NAMALWA (cell line): ENCODE data around the gene SGMS1.
"Not testable (repeated sequence)": the region's sequence is repeated elsewhere in the genome, so short reads cannot be mapped to it uniquely, and the experiment has no call there.

Experiments
- DNase-seq: peaks from one replicate; pipeline ENCODE4 v3.0.0-alpha.2; 2015; ENCODE audit warnings: low spot score

SGMS1 gene

GRCh38 chr10:50508315-50509051, 115.3 kb downstream of the SGMS1 start:
- DNase-seq = no peak

- no peak for DNase-seq
Observed at GRCh38 chr10:50506861-50507573, 116.7 kb downstream of the SGMS1 start.

GRCh38 chr10:50504389-50504788, 119.4 kb downstream of the SGMS1 start:
- DNase-seq = no peak

- DNase-seq = no peak
Observed at GRCh38 chr10:50503661-50504320, 120.0 kb downstream of the SGMS1 start.

GRCh38 chr10:50503156-50503555, 120.6 kb downstream of the SGMS1 start:
- DNase-seq = not testable (repeated sequence)

- no peak for DNase-seq
Observed at GRCh38 chr10:50501924-50502452, 121.8 kb downstream of the SGMS1 start.

- no peak for DNase-seq
Observed at GRCh38 chr10:50501478-50501877, 122.3 kb downstream of the SGMS1 start.

- no peak for DNase-seq
Observed at GRCh38 chr10:50498465-50498864, 125.3 kb downstream of the SGMS1 start.

GRCh38 chr10:50497758-50498157, 126.0 kb downstream of the SGMS1 start:
- DNase-seq = no peak

- DNase-seq = no peak
Observed at GRCh38 chr10:50496228-50496627, 127.5 kb downstream of the SGMS1 start.

- no peak for DNase-seq
Observed at GRCh38 chr10:50490241-50490640, 133.5 kb downstream of the SGMS1 start.

GRCh38 chr10:50484550-50484949, 139.2 kb downstream of the SGMS1 start:
- not testable (repeated sequence) for DNase-seq

GRCh38 chr10:50480054-50481007, 143.4 kb downstream of the SGMS1 start:
- no peak for DNase-seq

GRCh38 chr10:50477287-50478203, 146.2 kb downstream of the SGMS1 start:
- no peak for DNase-seq

- no peak for DNase-seq
Observed at GRCh38 chr10:50473756-50474155, 150.0 kb downstream of the SGMS1 start.

GRCh38 chr10:50472914-50473313, 150.8 kb downstream of the SGMS1 start:
- DNase-seq = no peak

GRCh38 chr10:50471583-50471975, 152.2 kb downstream of the SGMS1 start:
- DNase-seq = no peak

GRCh38 chr10:50470798-50471582, 152.8 kb downstream of the SGMS1 start:
- no peak for DNase-seq

GRCh38 chr10:50470345-50470744, 153.4 kb downstream of the SGMS1 start:
- peak; percentile 43 for DNase-seq

GRCh38 chr10:50469778-50470193, 154.0 kb downstream of the SGMS1 start:
- no peak for DNase-seq
